GM18858 (cell line): ENCODE measurements around the gene KCNIP1.

ENCODE experiments used
- ATAC-seq: cut with Tn5 transposase; IDR thresholded peaks from one replicate; pipeline ENCODE4 v1.9.1; 2021; ENCODE audit not compliant: unreplicated experiment

KCNIP1 gene

DNA sequence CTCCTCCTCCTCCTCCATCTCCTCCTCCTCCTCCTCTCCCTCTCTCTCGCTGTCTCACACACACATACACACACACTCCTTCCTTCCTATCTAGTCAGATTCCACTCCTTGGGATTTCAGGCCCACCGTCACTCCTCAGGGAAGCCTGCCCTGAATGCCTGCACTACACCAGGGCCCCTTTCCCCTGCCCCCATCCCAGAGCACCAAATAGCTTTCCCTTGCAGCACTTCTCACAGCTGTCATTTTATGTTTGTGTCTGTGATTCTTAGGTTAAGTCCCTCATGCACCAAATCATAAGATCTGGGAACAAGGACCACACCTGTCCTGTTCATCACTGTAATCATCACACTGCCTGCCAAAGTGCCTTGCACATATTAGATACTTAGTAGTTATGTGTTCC, 193.2 kb downstream of the KCNIP1 start:
- no peak for ATAC-seq

DNA sequence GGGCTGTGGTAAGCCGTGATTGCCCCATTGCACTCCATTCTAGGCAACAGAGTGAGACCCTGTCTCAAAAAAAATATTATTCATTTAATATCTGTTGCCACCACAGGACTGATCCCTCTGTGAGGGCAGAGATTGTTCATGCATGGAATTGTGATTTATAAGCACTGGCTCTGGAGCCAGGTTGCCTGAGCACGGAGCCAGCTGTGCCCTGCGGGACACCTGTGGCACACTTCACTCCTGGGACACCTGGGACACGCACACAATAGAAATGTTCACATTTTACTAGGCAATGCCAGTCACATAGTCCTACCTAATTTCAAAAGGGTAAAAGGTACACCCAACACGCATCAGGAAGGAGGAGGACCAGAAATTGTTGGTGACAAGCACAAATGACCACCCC, 196.7 kb downstream of the KCNIP1 start:
- no peak for ATAC-seq

DNA sequence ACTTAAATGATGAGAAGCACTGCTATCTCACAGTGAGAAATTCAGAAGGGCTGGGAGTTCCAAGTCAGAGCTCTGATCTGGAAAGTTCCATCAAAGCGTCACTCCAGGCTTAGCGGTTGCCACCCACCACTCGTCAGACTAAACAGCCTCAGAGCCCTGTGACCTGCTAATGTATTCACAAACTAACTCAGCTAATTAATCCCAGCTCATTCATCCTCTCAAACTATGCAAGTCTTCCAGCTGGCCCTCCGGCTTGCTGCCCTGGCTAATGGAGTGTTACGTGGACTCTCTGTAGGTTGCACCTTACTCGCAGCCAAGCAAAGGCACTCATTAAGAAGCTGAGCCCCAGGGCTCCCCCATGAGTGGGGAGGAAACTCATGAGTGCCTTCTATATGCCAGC, 197.5 kb downstream of the KCNIP1 start:
- no peak for ATAC-seq

DNA sequence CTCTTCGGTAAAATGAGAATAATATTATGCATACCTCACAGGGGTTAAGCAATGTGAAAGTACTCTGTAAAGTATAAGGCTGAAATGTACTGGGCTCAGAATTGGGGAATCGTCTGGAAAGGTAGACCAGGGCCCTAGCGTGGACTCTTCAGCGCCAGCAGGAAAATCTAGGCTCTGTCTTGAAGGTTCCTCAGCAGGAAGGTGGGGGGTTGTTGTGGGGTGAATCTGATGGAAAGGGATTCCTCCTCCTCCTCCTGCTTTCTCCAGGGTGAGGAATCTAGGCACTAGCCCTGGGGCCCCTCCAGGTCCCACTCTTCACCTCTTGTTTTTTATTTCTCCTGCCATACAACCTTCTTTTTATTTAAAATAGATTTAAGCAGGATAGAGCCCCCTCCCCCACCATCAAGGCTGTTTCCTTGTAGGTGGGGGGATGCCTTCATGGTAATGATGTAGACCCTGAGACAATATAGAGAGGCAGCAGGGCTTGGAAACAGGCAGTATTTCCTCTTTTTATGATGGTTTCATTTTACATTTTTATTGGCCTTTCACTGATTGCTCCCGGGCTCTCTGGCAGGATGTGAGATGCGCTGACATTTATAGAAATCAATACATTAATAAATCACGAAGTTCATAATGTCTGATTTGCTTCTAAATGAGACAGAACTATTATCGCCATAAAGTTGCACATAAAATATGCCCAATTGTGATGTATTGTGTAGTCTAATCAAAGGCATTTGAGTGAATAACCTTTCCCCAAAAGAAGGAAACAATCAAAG, 200.8 kb downstream of the KCNIP1 start:
- no peak for ATAC-seq

DNA sequence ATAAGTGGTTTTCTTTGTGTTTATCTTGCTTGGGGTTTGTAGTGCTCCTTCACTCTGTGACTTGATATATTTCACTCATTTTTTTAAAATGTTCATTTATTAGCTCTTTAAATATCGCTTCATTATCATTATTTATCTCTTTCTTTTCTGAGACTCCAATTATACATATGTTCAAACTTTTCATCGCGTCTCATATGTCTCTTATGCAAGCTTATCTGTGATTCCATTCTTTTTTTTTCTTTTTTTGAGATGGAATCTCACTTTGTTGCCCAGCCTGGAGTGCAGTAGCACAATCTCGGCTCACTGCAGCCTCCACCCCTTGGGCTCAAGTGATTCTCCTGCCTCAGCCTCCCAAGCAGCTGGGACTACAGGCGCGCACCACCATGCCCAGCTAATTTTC, 205.8 kb downstream of the KCNIP1 start:
- no peak for ATAC-seq

DNA sequence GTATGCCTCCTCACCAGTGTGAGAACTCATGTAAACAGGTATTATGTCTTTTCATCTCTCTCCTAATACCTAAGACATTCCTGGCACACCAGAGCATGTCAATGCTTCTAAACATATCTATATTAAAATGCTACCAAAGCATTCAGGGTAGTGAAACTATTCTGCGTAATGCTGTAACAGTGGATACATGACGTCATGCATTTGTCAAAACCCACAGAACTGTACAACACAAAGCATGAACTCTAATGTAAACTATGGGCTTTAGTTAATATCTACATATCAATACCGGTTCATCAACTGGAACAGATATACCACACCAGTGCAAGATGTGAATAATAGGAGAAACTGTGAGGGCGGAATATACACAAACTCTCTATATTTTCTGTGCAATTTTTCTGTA, 207.5 kb downstream of the KCNIP1 start:
- ATAC-seq: no peak

DNA sequence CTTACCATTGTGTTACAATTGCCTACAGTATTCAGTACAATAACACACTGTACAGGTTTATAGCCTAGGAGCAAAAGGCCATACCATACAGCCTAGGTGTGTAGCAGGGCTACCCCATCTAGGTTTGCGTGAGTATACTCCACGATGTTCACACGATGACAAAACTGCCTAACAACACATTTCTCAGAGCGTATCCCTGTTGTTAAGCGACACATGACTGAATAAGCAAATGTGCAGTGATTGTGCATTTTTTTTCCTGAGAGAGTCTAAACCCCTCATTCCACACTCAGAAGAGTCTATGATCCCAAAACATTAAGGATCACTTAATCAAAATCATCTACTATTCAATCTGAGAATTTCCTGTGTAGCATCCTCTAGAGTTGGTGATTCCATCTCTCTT, 211.3 kb downstream of the KCNIP1 start:
- ATAC-seq: no peak

DNA sequence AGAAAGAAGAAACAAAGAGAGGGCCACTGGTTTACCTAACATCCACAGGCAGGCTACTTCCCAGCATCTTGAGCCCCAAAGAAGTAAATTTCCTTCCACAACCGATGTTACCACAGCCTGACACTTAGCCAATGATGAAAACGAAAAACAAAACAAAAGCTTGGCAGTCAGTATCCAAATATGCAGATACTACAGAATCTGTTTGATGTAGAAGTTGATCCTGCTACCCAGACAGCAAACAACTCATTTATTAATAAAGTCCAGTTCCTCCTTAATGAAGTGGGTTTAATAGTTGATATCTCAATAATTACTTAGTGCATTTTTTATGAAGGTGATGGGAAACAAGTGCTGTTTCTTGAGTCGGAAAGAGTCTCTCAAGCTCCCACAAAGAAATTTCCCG, 212.6 kb downstream of the KCNIP1 start:
- ATAC-seq: no peak

DNA sequence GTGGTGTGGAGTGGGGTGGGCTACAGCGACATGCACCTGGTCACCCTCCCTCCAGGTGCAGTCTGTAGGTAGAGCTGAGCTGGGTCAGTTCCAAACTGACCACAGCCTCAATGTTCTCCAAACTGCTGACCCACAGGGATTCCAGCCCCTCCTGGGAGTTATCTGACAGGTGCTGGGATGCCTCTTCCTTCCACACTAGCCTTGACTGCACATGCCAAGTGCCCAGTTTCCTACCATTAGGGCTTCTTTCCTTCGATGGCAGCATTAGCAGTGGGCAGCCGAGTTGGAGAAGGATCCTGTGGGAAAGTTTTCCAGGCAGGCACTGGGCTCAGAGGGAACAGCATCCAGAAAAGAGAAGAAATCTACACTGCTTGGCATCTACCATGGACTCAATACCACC, 215.7 kb downstream of the KCNIP1 start:
- ATAC-seq: no peak

DNA sequence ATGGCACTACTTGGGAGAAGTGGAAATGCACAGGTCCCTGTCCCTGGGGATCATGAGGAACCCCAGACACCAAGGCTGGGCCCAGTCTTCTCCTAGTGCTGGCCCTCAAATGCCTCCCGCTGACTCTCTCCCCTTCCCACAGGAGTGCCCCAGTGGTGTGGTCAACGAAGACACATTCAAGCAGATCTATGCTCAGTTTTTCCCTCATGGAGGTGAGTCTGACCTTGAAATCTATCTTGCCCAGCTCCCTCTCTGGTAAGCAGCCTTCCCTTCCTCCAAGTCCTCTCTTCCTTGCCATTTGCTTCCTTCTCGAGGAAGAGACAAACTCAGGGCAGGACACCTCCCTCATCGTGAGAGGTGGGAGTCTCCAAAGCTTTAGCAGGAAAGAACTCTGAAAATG, 216.4 kb downstream of the KCNIP1 start:
- no peak for ATAC-seq

DNA sequence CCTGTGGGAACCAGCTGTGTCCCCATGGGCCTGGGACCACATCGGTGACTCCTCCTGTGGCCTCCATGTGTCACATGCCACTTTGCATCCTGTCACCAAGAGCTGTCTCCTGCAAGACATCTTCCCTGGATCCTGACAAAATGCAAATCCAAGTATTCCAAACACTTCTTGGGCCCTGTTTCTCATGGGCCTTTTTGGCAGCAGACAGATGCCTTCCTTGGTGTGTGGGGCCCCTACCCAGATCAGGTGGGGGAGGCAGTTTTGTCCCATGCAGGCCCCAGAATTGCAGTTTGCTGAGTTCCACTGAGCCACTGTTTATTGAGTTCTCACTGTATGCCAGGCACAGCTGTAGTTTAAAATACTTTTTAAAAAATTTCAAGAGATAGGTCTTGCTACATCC, 217.2 kb downstream of the KCNIP1 start:
- ATAC-seq: no peak

DNA sequence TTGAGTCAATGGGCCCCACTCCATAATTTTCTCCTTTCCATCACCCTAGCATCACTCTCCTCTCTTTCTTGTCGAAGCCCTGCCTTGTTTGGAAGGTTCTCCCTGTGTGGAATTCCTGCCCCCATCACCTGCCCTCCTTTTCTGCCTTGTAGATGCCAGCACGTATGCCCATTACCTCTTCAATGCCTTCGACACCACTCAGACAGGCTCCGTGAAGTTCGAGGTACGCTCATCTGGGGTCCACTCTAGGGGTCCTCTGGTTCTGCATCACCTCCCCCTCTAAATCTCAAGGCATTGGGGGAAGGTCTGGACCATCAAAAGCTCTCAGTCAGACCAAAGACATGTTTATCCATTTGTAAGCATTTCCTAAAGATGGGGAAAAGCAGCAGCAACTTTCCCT, 217.9 kb downstream of the KCNIP1 start:
- ATAC-seq: no peak

DNA sequence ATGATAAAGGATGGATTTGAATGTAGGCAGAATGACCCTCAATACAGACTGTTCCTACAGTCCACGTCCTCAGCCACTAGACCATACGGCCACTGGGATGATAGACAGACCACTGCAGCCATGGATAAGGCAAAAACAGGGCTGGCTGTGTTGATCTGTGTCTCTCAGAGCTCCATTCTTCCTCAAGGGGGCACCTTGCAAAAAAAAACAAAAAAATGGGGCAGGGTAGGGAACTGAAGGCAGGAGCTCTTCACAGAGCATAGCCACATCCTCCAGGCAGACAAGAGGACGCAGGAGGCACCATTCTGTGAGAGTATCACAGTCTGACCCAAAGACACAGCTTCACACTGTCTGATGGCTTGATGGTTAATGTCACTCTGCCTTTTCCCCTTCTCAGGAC, 218.5 kb downstream of the KCNIP1 start:
- no peak for ATAC-seq

DNA sequence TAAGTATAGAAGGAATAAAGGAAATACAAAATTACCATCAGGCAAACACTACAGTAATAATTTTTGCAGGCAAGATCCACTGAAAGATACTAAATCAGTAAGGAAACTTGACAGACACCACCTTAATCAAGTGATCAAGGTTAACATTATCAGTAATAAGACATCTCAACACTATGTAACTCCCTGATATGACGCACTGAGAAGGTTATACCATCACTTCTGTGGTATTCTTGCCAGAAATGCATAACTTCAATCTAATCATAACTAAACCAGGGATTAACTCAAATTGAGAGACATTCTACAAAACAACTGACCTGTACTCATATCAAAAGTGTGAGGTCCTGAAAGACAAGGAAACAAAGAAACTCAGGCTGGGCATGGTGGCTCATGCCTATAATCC, 227.2 kb downstream of the KCNIP1 start:
- ATAC-seq: no peak

DNA sequence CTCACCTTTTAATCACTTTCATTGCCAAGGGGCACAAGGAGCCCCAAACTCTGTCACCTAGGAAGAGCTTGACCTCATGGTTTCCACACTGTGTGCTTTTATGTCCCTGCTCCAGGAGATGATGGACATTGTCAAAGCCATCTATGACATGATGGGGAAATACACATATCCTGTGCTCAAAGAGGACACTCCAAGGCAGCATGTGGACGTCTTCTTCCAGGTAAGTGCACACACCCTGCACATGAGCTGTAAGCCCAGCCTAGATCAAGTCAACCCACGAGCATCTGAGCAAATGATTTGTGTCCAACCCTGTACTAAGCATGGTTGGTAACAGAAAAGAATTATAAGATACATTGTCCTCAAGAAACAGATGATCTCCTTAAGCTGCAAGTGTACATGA, 228.9 kb downstream of the KCNIP1 start:
- no peak for ATAC-seq

DNA sequence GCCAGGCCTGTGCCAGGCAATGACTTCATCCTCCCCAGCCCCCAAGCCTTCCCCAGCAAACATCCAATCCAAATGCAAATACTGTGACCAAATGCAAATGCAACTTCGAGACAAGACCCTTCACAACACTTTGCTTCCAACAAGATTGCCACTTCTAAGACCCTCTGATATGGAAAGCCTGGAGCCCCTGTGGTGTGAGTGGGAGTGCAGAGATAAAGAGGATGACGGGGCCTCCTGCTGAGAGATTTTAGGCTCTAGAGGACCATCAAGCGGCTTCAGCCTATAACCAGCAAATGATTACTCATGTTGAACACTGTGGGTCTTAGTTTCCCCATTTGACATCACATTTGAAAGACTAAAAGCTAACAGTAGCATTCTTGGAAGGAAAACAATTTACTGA, 233.1 kb downstream of the KCNIP1 start:
- ATAC-seq: no peak

DNA sequence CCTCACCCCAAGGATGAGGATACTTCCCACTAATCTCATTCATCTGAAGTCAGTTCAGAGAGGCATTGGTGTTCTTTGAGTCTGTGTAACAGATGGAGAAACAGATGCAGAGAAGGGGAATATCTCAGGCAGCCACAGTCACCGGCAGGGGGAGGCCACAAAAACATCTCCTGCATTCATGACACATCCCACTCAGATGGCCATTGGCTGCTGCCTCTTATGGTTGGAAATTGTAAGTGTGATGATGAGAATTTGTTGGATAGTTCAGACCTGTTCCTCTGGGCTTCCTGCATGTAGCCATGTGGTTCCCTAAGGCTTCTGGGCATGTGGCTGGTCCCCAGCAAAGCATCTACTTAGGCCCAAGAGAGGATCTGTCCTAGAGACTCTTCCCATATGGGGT, 233.8 kb downstream of the KCNIP1 start:
- ATAC-seq: no peak

DNA sequence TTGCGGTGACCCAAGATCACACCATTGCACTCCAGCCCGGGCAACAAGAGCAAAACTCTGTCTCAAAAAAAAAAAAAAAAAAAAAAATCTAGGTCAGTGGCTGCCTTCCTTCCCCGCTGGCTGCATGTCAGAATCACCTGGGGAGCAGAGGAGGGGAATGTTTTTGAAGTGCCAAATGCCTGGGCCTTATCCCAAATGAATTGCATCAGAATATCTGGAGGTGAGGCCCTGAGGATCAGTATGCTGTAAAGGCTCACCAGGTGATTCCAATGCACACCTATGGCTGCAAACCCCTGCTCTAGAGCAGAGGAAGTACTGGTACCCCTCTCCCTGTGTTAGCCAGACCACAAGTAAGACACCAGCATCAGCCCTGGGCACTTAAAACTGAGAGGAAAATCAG, 235.0 kb downstream of the KCNIP1 start:
- ATAC-seq: no peak

DNA sequence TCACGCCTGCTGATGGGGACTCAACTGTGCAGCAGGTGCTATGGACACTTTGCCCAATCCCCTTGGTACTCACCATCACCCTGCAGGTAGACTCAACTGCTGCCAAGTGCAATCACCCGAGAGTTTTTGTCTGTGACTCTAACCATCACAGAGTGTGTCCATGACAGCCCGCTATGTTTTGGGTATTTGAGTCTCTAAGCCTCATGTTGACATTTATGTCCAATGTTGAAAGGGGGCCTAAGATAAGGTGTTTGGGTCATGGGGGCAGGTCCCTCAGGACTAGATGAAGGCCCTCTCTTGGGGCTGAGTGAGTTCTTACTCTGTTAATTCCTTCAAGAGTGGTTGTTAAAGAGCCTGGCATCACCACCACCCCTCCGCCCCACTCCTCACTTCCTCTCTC, 235.6 kb downstream of the KCNIP1 start:
- ATAC-seq: no peak

DNA sequence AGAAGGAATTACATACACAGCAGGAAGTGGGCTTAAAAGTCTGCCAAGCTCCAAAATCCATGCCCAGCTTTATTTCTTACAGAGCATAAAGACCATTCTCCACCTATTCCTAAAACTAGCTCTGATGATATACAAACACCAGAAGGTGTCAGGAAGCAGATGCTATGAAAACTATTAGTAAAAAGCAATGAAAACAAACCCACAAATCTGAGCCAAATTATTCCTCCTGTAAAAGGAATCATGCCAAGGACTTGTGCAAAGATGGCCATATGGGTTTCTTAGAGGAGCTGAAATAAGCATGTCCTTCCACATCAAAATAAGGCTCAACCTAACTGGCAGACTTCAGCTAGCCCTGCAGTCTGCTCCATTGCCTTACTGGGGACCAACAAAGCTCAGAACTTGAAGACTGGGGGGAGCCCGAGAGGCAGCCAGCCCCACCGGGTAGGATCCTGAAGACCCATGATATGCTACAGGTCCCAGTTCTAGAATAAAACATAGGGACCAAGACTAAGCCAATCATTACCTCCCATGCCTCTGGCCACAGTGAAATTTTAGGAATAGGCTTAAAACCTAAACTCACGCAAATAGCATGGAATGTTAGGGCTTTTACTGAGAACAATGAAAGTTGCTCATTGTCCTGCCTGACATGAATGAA, 236.9 kb downstream of the KCNIP1 start:
- no peak for ATAC-seq

DNA sequence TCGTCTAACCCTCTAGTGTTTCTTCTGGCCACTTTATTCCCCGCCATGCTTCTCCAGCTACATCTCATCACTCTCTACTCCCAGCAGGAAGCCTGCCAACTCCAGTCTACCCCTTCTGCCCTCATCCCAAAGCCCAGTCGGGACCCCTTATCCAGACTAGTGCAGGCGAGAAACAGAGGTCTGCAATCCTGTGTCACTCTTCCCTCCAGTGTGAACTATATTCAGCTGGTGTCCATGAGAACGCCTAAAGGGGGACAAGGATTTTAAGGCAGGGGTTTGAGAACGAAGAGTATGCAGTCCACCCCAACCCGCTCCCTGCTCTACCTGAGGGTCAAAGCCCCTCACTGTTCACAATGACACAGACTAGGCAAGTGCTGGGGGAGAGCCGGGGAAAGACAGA, 238.0 kb downstream of the KCNIP1 start:
- no peak for ATAC-seq

DNA sequence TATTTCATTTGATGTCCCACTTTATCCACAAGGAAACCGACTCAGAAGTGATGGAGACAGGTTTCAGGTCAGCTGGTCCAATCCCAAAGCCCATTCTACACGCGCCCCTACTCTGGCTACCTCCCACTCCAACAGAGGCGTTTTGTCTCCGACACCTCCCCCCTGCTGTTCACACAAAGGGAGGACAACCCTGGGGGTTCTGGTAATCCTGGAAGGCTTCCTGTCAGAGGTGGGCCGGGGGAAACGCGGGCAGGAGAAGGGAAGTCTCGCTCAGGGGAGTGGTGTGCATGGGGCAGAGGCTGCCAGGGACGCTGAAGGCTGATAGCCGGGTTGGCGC, 240.0 kb downstream of the KCNIP1 start:
- ATAC-seq: no peak

DNA sequence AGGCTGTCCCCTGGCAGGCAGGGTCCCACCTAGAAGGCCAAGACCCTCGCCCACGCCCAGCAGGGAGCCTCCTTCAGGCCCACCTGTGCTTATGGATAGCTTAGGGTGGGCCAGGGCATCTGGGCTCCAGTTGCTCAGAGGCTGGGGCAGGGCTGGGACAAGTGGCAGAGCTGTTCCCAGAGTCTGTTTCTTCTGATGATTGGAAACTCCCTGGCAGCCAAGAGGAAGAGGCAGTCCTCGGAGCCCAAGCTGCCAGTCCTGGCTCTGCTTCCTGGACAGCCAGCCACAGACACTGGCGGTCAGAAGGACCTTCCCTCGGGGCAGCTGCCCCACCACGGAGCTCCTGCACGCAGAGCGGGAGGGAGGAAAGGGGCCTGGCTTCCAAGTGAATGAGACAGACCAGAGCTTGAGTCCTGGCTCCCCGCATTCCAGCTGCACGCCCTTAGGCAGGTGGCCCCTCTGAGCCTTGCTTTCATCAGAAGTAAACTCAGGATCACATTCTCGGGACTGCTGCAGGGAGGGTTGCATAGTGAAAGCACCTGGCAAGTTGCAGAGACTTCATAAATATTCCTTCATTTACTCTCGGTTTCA, 241.8 kb downstream of the KCNIP1 start:
- ATAC-seq: no peak
